GM18861 (cell line): Measurements from ENCODE around the gene TRAK1.
A peak's percentile ranks its signal among the peaks of the same experiment; 100 is the strongest.
"Not testable (repeated sequence)": the region's sequence is repeated elsewhere in the genome, so short reads cannot be mapped to it uniquely, and the experiment has no call there.

ENCODE experiments used
- ATAC-seq: cut with Tn5 transposase; IDR thresholded peaks from one replicate; pipeline ENCODE4 v1.9.1; 2021; ENCODE audit not compliant: unreplicated experiment

Gene TRAK1

GRCh38 chr3:42090973-42091731, at the start of gene TRAK1:
Gene TRAK1, plus strand, starts transcription at chr3:42091357. Its CDS starts 113 bp downstream, at chr3:42091470.
- ATAC-seq: no peak

- no peak for ATAC-seq
Measured at GRCh38 chr3:42042747-42043098, 48.4 kb upstream of the TRAK1 start.

GRCh38 chr3:42043099-42043813, 47.9 kb upstream of the TRAK1 start:
- no peak for ATAC-seq

- no peak for ATAC-seq
Measured at GRCh38 chr3:42045708-42046243, 45.4 kb upstream of the TRAK1 start.

GRCh38 chr3:42048526-42048925, 42.6 kb upstream of the TRAK1 start:
- ATAC-seq: not testable (repeated sequence)

GRCh38 chr3:42050126-42050525, 41.0 kb upstream of the TRAK1 start:
- ATAC-seq: no peak

- ATAC-seq: no peak
Measured at GRCh38 chr3:42051384-42052131, 39.6 kb upstream of the TRAK1 start.

- no peak for ATAC-seq
Measured at GRCh38 chr3:42052132-42052483, 39.0 kb upstream of the TRAK1 start.

GRCh38 chr3:42052484-42053351, 38.4 kb upstream of the TRAK1 start:
- no peak for ATAC-seq

- ATAC-seq: no peak
Measured at GRCh38 chr3:42053476-42053875, 37.7 kb upstream of the TRAK1 start.

GRCh38 chr3:42055291-42055690, 35.9 kb upstream of the TRAK1 start:
- ATAC-seq: no peak

GRCh38 chr3:42056840-42057239, 34.3 kb upstream of the TRAK1 start:
- no peak for ATAC-seq

GRCh38 chr3:42057561-42058211, 33.5 kb upstream of the TRAK1 start:
- ATAC-seq: peak; percentile 86

GRCh38 chr3:42061025-42061712, 30.0 kb upstream of the TRAK1 start:
- ATAC-seq: no peak

- no peak for ATAC-seq
Measured at GRCh38 chr3:42061713-42062380, 29.3 kb upstream of the TRAK1 start.

GRCh38 chr3:42062464-42062863, 28.7 kb upstream of the TRAK1 start:
- ATAC-seq: no peak

- no peak for ATAC-seq
Measured at GRCh38 chr3:42063888-42064287, 27.3 kb upstream of the TRAK1 start.

GRCh38 chr3:42066516-42067181, 24.5 kb upstream of the TRAK1 start:
- ATAC-seq: no peak
